ENCODE measurements around the gene PGP. TPM values are rescaled to one million over a fixed set of nuclear protein-coding genes. Genes with fewer than 3 reads are reported as not detected.

The PGP gene
- total RNA-seq, 6 experiments from 2014 or later = 12.8 to 17.8 (median 15.1) TPM

- Mint-ChIP-seq H3K4me1 (ENCODE audit: low read depth) (no peaks in the 10 kb centered on the region; the same call in 1 of the 2 replicates), H3K9me3 (no peaks in the 10 kb centered on the region), H3K36me3 (ENCODE audit: low read depth) (no peaks in the 10 kb centered on the region), H3K27me3 (ENCODE audit: insufficient read depth) (peaks cover 18% of the 10 kb centered on the region), H3K27ac (no peak overlapping the region), H3K4me3 (no peak overlapping the region)
- no peak for DNase-seq
- no peak for TF ChIP-seq CTCF (IDR thresholded peaks at IDR 0.05)
These were observed 16.4 kb downstream of the PGP start for GRCh38 chr16:2198283-2198682.

GRCh38 chr16:2197765-2198164 is 16.9 kb downstream of the PGP start:
- Mint-ChIP-seq H3K4me3 (peak overlapping the region; percentile 26; the same call in 1 of the 2 replicates), H3K27me3 (ENCODE audit: insufficient read depth) (peaks cover 18% of the 10 kb centered on the region), H3K9me3 (no peaks in the 10 kb centered on the region), H3K4me1 (ENCODE audit: low read depth) (no peaks in the 10 kb centered on the region; the same call in 1 of the 2 replicates), H3K36me3 (ENCODE audit: low read depth) (no peaks in the 10 kb centered on the region), H3K27ac (no peak overlapping the region)
- DNase-seq = no peak
- no peak for TF ChIP-seq CTCF (IDR thresholded peaks at IDR 0.05)

DNA sequence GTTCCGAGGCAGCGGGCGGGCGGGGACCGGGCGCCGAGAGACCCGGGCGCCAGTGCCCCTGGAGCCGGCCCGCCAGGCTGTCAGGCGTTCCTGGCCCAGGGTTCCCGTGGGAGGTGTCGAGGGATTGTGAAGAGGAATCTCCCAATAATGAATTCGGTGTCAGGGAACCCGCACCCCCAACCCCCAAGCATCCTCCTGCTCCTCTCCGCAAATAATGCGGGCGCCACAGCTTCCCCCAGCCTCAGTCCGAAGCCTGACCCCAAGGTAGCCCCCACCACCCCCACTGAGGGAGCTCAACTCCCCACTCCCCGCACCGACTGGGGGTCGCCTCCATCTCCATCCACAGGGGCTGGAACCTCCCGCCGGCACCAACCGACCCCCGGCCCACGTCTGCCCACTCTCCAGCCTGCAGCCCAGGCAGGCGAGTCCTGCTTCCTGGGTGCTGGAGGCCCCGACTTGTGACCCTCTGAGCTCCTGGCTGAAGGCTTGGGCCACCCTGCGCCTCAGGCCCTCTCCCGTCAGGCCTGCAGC is 17.6 kb downstream of the PGP start:
- no peak for DNase-seq
- H3K4me3 Mint-ChIP-seq = no peak overlapping the region
- no peaks in the 10 kb centered on the region for H3K36me3 Mint-ChIP-seq (ENCODE audit: low read depth)
- H3K27ac Mint-ChIP-seq = no peak overlapping the region
- no peaks in the 10 kb centered on the region for H3K9me3 Mint-ChIP-seq
- H3K27me3 Mint-ChIP-seq (ENCODE audit: insufficient read depth) = peaks cover 18% of the 10 kb centered on the region
- no peaks in the 10 kb centered on the region; the same call in 1 of the 2 replicates for H3K4me1 Mint-ChIP-seq (ENCODE audit: low read depth)
- no peak for TF ChIP-seq CTCF (IDR thresholded peaks at IDR 0.05)

DNA sequence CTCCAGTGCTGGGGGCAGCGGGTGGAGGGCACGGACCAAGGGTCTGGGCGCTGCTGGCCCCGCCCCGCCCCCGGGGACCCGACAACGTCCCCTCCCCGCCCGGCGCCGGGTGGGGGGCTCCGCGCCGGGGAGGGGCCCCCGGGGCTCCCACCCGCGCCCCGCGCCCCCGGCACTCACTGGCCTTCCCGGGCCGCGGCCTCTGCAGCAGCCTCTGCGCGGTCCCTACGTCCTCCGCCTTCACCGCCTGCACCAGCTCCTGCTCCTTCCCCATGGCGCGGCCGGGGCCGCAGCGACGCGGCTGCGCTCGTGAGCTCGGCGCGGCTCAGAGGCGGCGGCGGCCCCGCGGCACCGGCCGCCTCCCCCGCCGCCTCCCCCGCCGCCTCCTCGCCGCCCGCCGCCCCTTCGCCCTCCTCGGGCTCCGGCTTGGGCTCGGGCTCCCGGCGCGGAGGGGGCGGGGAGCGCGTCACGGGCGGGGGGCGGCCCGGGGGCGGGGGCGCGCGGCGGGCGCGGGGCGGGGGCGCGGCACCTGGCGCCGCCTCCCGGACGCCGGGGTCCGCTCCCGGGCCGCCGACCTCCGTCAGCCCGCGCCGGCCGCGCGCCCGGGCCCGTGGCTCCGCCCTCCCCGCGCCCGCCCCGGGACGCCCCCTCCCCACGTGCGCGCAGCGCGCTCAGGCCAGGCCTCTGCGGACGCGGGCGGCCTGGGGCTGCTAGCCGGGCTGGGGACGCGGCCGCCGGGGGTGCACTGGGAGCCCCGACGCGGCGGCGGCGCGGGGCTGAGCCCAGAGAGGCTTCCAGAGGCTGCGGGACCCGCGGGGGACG is 18.3 kb downstream of the PGP start, which contains the start of gene CASKIN1:
CASKIN1 (minus strand) TSS at position 444 of the 819 bp plus-strand sequence; CDS start at position 271, 173 bp downstream.
- no peak within 1 kb of the TSS for H3K27ac Mint-ChIP-seq
- H3K36me3 Mint-ChIP-seq (ENCODE audit: low read depth) = no peaks in the 10 kb centered on the region
- no peak for TF ChIP-seq CTCF (IDR thresholded peaks at IDR 0.05)
- H3K27me3 Mint-ChIP-seq (ENCODE audit: insufficient read depth) = peaks cover 18% of the 10 kb centered on the region
- H3K9me3 Mint-ChIP-seq = no peaks in the 10 kb centered on the region
- H3K4me1 Mint-ChIP-seq (ENCODE audit: low read depth) = no peaks in the 10 kb centered on the region; the same call in 1 of the 2 replicates
- H3K4me3 Mint-ChIP-seq = no peak within 1 kb of the TSS
- DNase-seq = no peak

GRCh38 chr16:2195322-2196161 is 19.1 kb downstream of the PGP start:
- DNase-seq = no peak
- no peak overlapping the region for H3K27ac Mint-ChIP-seq
- no peak overlapping the region for H3K4me3 Mint-ChIP-seq
- no peak for TF ChIP-seq CTCF (IDR thresholded peaks at IDR 0.05)
- H3K27me3 Mint-ChIP-seq (ENCODE audit: insufficient read depth) = peaks cover 16% of the 10 kb centered on the region
- no peaks in the 10 kb centered on the region for H3K36me3 Mint-ChIP-seq (ENCODE audit: low read depth)
- H3K4me1 Mint-ChIP-seq (ENCODE audit: low read depth) = no peaks in the 10 kb centered on the region; the same call in 1 of the 2 replicates
- H3K9me3 Mint-ChIP-seq = no peaks in the 10 kb centered on the region

Measured in HFFc6 (cell line).